Heart right ventricle (tissue), 16 donors: ENCODE data around the gene TXNDC17. TPM values are rescaled to one million over a fixed set of nuclear protein-coding genes. Genes with fewer than 3 reads are reported as not detected.
"Not testable (repeated sequence)": the region's sequence is repeated elsewhere in the genome, so short reads cannot be mapped to it uniquely, and the experiment has no call there.

ENCODE experiments used
- ATAC-seq, 8 donors: fragments of 200-7000 bp; cut with Tn5 transposase; one replicate each; pipeline ENCODE4 v1.9.1; 2020; ENCODE audit warnings: mild to moderate bottlenecking in 8 of 8, moderate library complexity in 8 of 8, moderate number of reproducible peaks in 1 of 8
- DNase-seq, 2 donors: peaks; one replicate each; pipeline ENCODE4 v3.0.0-alpha.2; 2020
- H3K27ac ChIP-seq, 10 donors: fragments of 200-600 bp; sonication (generic) in 2 of 10; one replicate each; pipeline versions ENCODE4 v1.5.0 to v1.8.0; 2020 to 2022; ENCODE audit warnings: mild to moderate bottlenecking in 3 of 10
- H3K27me3 ChIP-seq, 7 donors: fragments of 200-600 bp; one replicate each; pipeline ENCODE4 v1.8.0; 2021 to 2022; ENCODE audit warnings: mild to moderate bottlenecking in 2 of 7
- H3K36me3 ChIP-seq, 9 donors: fragments of 200-600 bp; sonication (generic) in 1 of 9; one replicate each; pipeline versions ENCODE4 v1.5.0 to v1.8.0; 2020 to 2022; ENCODE audit warnings: mild to moderate bottlenecking in 2 of 9
- H3K4me1 ChIP-seq, 9 donors: fragments of 200-600 bp; sonication (generic) in 1 of 9; one replicate each; pipeline versions ENCODE4 v1.5.0 to v1.8.0; 2020 to 2022; ENCODE audit warnings: mild to moderate bottlenecking in 4 of 9
- H3K4me3 ChIP-seq, 10 donors: fragments of 200-600 bp; sonication (generic) in 2 of 10; one replicate each; pipeline versions ENCODE4 v1.5.0 to v1.8.0; 2020 to 2022; ENCODE audit warnings: mild to moderate bottlenecking in 7 of 10, moderate library complexity in 2 of 10
- H3K9me3 ChIP-seq, 11 donors: fragments of 200-600 bp in 10 of 11; sonication (generic) in 2 of 11; one replicate each; pipeline versions ENCODE4 v1.5.0 to v1.8.0; 2013 to 2022; ENCODE audit warnings: mild to moderate bottlenecking in 2 of 11, control low read depth in 1 of 11, moderate library complexity in 1 of 11
- WGBS, 2 donors: extraction: QIAGEN DNeasy Blood & Tissue Kit; methylation state at CpG; one replicate each; pipeline ENCODE4 v1.1.7; 2013; ENCODE audit warnings: inconsistent platforms in 1 of 2; 5-methylcytosine and 5-hydroxymethylcytosine counted together
- intact Hi-C, 10 donors: fragments of 100-400 bp; cut with DNase I; formaldehyde crosslinking; loops; one replicate each; pipeline versions ENCODE4 v1.11.1 to v1.14.2; 2022
- long read RNA-seq, 3 donors: library from polyadenylated mRNA; unstranded; transcript quantifications; one replicate each; pipeline ENCODE4 v2.0.0, GENCODE V29; 2020 to 2021
- polyA plus RNA-seq, 2 donors: library from polyadenylated mRNA; stranded (reverse); fragments of 200-250 nt; gene quantifications; one replicate each; pipeline ENCODE4 v1.2.3, GENCODE V29; 2013
- total RNA-seq, 10 donors: library from RNA; stranded (reverse); fragmentation: NEBNext Ultra II Directional in 3 of 10; extraction: Animal tissue kit (Norgen Biotek cat#: 25700) in 3 of 10; gene quantifications; one replicate each; pipeline versions ENCODE4 v1.2.1 to v1.2.4, GENCODE V29; 2021 to 2023
- TF ChIP-seq, protein P1 (sequence below), 9 donors: fragments of 200-600 bp; sonication (generic) in 2 of 9; IDR thresholded peaks; one replicate each; pipeline versions ENCODE4 v1.5.0 to v1.8.0; 2021 to 2022; ENCODE audit warnings: antibody characterized with exemption in 9 of 9, mild to moderate bottlenecking in 5 of 9, moderate library complexity in 1 of 9
- donor health status: Arrhythmogenic right ventricular cardiomyopathy.
- donor health status: ischemic (EF 13 %, LVEDD 7.1; RV severe dilation, severe dysfunction).
- donor health status: healthy with polysubstance abuse.
- donor health status: DM: no; HTN: yes; CAD: no.
- donor health status: DM: no; HTN: no; CAD: no.
- donor health status: ischemic (EF 25% LVEDD 6.9; RV normal size, moderate dysfunction).
- donor health status: ischemic (EF 25% LVEDD 5.7; RV mildly dilated, moderate dysfunction).
- donor health status: healthy.
- donor health status: DM: yes; HTN: yes; CAD: no.
- donor health status: Ischemic cardiomyopathy.
- donor health status: ischemic (EF 35%, LVEDD 5.7; RV mildly dilated, moderate dysfunction).
- donor health status: nonischemic (EF 11% LVEDD 7.7; RV severe dilation, severe dysfunction).
- donor health status: DM: yes; HTN: yes; CAD: no.
- donor health status: PGD.
- donor health status: ischemic (EF 29% LVEDD 5.4; RV normal size, mild dysfunction).
- donor health status: nonischemic (EF 23%, LVEDD 6.1; RV moderate dilation, normal function).

Gene TXNDC17
- total RNA-seq (10 to 100 TPM; 33.3 to 59.2 (median 43.5) TPM), polyA plus RNA-seq (100 to 1,000 TPM in 1 of 2 donors, 10 to 100 TPM in 1; 60.4 to 172 TPM)
- long read RNA-seq, donor 1, transcript TXNDC17-206 (1 exons, 2,100 nt), result minor isoform, 9 of 48 reads
- long read RNA-seq, donor 1, transcript TXNDC17-201 (4 exons, 2,219 nt), result major isoform, 31 of 48 reads
- long read RNA-seq, donor 1, partial matches to known transcripts, result 3 of 48 reads
- long read RNA-seq, donor 1, other reads (novel, unspliced or antisense), result 0 of 48 reads
- long read RNA-seq, donor 2, transcript TXNDC17-206 (1 exons, 2,100 nt), result minor isoform, 7 of 34 reads
- long read RNA-seq, donor 2, transcript TXNDC17-201 (4 exons, 2,219 nt), result major isoform, 17 of 34 reads
- long read RNA-seq, donor 2, partial matches to known transcripts, result 1 of 34 reads
- long read RNA-seq, donor 2, other reads (novel, unspliced or antisense), result 0 of 34 reads
- long read RNA-seq, donor 3, transcript TXNDC17-201 (4 exons, 2,219 nt), result major isoform, 16 of 19 reads
- long read RNA-seq, donor 3, partial matches to known transcripts, result 0 of 19 reads
- long read RNA-seq, donor 3, other reads (novel, unspliced or antisense), result 0 of 19 reads

DNA sequence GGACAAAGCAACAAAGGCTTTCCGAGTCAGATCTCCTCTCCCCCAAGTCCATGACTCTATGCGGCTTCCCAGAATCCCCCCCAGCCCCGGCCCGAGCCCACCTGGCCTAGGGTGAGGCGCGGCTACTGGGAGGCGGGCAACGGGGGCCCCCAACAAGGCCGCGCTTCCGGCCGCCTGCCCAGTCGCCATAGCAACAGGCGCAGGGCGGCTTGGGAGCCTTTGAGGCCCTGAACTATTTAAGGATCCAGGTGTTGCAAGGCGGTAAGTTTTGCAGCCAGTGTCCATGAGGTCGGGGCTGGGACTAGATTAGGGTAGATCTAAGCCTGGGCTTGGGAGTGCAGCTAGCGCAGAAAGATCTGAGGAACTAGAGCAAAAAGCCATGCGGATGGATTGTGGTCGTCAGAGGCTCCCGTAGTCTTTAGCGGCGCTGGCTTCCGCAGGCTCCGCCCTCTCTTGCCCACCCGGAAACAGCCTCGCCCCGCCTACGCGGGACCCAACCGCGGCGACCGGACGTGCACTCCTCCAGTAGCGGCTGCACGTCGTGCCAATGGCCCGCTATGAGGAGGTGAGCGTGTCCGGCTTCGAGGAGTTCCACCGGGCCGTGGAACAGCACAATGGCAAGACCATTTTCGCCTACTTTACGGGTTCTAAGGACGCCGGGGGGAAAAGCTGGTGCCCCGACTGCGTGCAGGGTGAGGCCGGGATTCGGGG is at the start of gene TXNDC17, which contains the start of gene KIAA0753:
Gene TXNDC17, plus strand, starts transcription at position 525 of the 711 bp plus-strand sequence. Its CDS starts 23 bp downstream, at position 548.
Gene KIAA0753, minus strand, starts transcription at position 176 of the 711 bp plus-strand sequence. CDS start 5,608 bp downstream, outside the sequence.
- H3K36me3 ChIP-seq, result peaks cover 0 to 36% (median 12%) of the 10 kb centered on the region in 9 donors
- ATAC-seq (peak; percentile 96 to 99 (median 98)), DNase-seq (peak; percentile 93 to 94)
- peaks cover 6 to 32% (median 28%) of the 10 kb centered on the region in 9 donors for H3K4me1 ChIP-seq
- H3K27ac ChIP-seq, result peak within 1 kb of the TSS; percentile 74 to 95 (median 88)
- no peaks in the 10 kb centered on the region for H3K9me3 ChIP-seq
- WGBS, 2 donors, result 0% methylated on average over 52 of the region's 52 CpGs
- no peaks in the 10 kb centered on the region for H3K27me3 ChIP-seq
- TF ChIP-seq, protein P1, sequence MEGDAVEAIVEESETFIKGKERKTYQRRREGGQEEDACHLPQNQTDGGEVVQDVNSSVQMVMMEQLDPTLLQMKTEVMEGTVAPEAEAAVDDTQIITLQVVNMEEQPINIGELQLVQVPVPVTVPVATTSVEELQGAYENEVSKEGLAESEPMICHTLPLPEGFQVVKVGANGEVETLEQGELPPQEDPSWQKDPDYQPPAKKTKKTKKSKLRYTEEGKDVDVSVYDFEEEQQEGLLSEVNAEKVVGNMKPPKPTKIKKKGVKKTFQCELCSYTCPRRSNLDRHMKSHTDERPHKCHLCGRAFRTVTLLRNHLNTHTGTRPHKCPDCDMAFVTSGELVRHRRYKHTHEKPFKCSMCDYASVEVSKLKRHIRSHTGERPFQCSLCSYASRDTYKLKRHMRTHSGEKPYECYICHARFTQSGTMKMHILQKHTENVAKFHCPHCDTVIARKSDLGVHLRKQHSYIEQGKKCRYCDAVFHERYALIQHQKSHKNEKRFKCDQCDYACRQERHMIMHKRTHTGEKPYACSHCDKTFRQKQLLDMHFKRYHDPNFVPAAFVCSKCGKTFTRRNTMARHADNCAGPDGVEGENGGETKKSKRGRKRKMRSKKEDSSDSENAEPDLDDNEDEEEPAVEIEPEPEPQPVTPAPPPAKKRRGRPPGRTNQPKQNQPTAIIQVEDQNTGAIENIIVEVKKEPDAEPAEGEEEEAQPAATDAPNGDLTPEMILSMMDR (IDR thresholded peaks at IDR 0.05), result no peak
- intact Hi-C loops, result loop anchor here in 2 of 10 donors (10.0 kb wide), 1 partner anchor 166 kb away; no protein-coding TSS in a partner anchor
- peak within 1 kb of the TSS; percentile 75 to 98 (median 86) for H3K4me3 ChIP-seq

DNA sequence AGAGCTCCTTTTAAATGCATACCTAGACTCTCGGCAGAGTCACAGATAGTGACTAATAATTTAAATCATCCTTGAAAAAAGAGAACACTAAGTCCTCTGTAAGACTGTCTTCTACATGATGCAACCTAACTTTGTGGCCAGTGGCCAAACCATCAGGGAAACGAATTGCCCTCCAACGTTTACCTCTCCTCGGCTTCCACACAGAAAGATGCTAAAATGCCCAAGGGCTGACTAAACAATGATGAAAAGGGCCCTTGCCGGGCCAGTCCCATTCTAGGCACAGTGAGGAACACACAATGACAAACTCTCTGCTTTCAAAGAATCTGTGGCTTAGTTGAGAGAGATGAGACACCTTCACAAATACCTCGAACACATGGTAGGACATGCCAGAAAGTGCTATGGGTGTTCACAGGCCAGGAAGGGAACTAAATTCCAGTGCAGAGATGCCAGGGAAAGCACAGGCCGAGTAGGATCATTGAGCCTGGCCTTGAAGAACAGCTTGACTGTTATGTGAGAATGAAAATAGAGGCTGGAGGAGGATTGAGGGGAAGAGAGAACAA is 49.2 kb upstream of the TXNDC17 start:
- Histone ChIP-seq H3K4me3 (no peak overlapping the region), H3K36me3 (peaks cover 0 to 99% (median 62%) of the 10 kb centered on the region in 9 donors), H3K27ac (no peak overlapping the region), H3K4me1 (no peaks in the 10 kb centered on the region), H3K9me3 (no peaks in the 10 kb centered on the region), H3K27me3 (no peaks in the 10 kb centered on the region)
- TF ChIP-seq, protein P1 (IDR thresholded peaks at IDR 0.05), result no peak
- ATAC-seq (no peak), DNase-seq (no peak)
- WGBS, 2 donors, result 84 to 88% methylated on average over 7 of the region's 7 CpGs
- intact Hi-C loops, result no loop called here

DNA sequence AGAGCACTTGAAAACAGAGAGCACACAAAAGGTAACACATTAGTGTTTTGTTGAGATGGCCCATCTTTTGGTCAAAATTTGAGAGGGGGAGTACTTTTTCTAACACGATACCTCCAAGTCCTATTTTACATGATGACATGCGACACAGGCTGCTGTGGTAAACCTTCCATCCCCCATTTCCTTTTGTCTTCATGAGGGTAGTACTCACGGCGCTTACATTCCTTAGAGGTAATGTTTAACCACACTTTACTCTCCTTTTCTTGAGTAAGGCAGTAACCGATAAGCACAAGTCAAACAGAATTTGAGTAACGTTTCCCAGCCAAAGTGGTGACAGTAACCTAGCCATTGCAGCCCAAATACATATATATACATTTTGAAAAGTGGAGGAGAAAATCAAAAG is 48.7 kb upstream of the TXNDC17 start:
- WGBS, 2 donors, result 94 to 95% methylated on average over 6 of the region's 6 CpGs
- TF ChIP-seq, protein P1 (IDR thresholded peaks at IDR 0.05), result no peak
- no peaks in the 10 kb centered on the region for H3K27me3 ChIP-seq
- DNase-seq (no peak), ATAC-seq (no peak)
- H3K27ac ChIP-seq, result no peak overlapping the region
- H3K9me3 ChIP-seq, result no peaks in the 10 kb centered on the region
- intact Hi-C loops, result no loop called here
- no peak overlapping the region for H3K4me3 ChIP-seq
- peaks cover 0 to 99% (median 64%) of the 10 kb centered on the region in 9 donors for H3K36me3 ChIP-seq
- H3K4me1 ChIP-seq, result no peaks in the 10 kb centered on the region

DNA sequence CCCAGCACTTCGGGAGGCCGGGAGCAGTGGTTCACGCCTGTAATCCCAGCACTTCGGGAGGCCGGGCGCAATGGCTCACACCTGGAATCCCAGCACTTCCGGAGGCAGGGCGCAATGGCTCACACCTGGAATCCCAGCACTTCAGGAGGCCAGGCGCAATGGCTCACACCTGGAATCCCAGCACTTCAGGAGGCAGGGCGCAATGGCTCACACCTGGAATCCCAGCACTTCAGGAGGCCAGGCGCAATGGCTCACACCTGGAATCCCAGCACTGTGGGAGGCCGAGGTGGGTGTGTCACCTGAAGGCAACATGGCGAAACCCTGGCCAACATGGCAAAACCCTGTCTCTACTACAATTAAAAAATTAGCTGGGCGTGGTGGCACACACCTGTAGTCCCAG is 47.5 kb upstream of the TXNDC17 start:
- H3K27me3 ChIP-seq, H3K4me3 ChIP-seq, ATAC-seq, H3K27ac ChIP-seq, intact Hi-C loops, H3K9me3 ChIP-seq, H3K4me1 ChIP-seq, DNase-seq: not testable (repeated sequence)
- 99% methylated on average over 14 of the region's 14 CpGs for WGBS, 2 donors
- peaks cover 0 to 99% (median 57%) of the 10 kb centered on the region in 9 donors for H3K36me3 ChIP-seq
